Hepatocyte (in vitro differentiated cells): ENCODE results near the gene SLC1A2. TPM values are rescaled to one million over a fixed set of nuclear protein-coding genes. Genes with fewer than 3 reads are reported as not detected.

Experiments used
- DNase-seq: peaks from one replicate; pipeline ENCODE4 v3.0.0-alpha.2; 2016; ENCODE audit warnings: low spot score
- H2AFZ ChIP-seq: fragments of 200-600 bp; sonication (generic); 2 replicates; pipeline ENCODE4 v1.6.0; 2016; ENCODE audit warnings: antibody characterized with exemption, mild to moderate bottlenecking
- H3K27ac ChIP-seq: fragments of 200-600 bp; sonication (generic); 2 replicates; pipeline ENCODE4 v1.5.1; 2016; ENCODE audit warnings: mild to moderate bottlenecking
- H3K27me3 ChIP-seq: fragments of 200-600 bp; sonication (generic); 2 replicates; pipeline ENCODE4 v1.6.1; 2016
- H3K36me3 ChIP-seq: fragments of 200-600 bp; sonication (generic); replicated peaks from 2 replicates; pipeline ENCODE4 v1.5.1; 2016; ENCODE audit warnings: low read depth; ENCODE audit not compliant: insufficient read depth
- H3K4me1 ChIP-seq: fragments of 200-600 bp; sonication (generic); 2 replicates; pipeline ENCODE4 v1.5.1; 2016; ENCODE audit warnings: mild to moderate bottlenecking, moderate library complexity; ENCODE audit not compliant: insufficient read depth
- H3K4me2 ChIP-seq: fragments of 200-600 bp; sonication (generic); 2 replicates; pipeline ENCODE4 v1.6.0; 2016
- H3K4me3 ChIP-seq: fragments of 200-600 bp; sonication (generic); 2 replicates; pipeline ENCODE4 v1.5.1; 2016; ENCODE audit warnings: mild to moderate bottlenecking
- H3K79me2 ChIP-seq: fragments of 200-600 bp; sonication (generic); 2 replicates; pipeline ENCODE4 v1.6.0; 2017; ENCODE audit warnings: mild to moderate bottlenecking
- H3K9me2 ChIP-seq: fragments of 200-600 bp; sonication (generic); replicated peaks from 2 replicates; pipeline ENCODE4 v1.6.0; 2017; ENCODE audit warnings: mild to moderate bottlenecking; ENCODE audit not compliant: insufficient read depth
- H3K9me3 ChIP-seq: fragments of 200-600 bp; sonication (generic); 2 replicates; pipeline ENCODE4 v1.5.1; 2016; ENCODE audit warnings: low read depth, mild to moderate bottlenecking
- H4K20me1 ChIP-seq: fragments of 200-600 bp; sonication (generic); 2 replicates; pipeline ENCODE4 v1.6.0; 2016; ENCODE audit warnings: mild to moderate bottlenecking; ENCODE audit not compliant: insufficient read depth, poor library complexity, severe bottlenecking
- EZH2 ChIP-seq: fragments of 200-600 bp; sonication (generic); IDR thresholded peaks from 2 replicates; pipeline ENCODE4 v1.6.1; 2016; ENCODE audit warnings: antibody characterized with exemption, mild to moderate bottlenecking, borderline replicate concordance
- EZH2phosphoT487 ChIP-seq: fragments of 200-600 bp; sonication (generic); IDR thresholded peaks from one replicate; pipeline ENCODE4 v1.6.1; 2018; ENCODE audit warnings: antibody characterized with exemption, mild to moderate bottlenecking, low read depth, moderate library complexity; ENCODE audit not compliant: unreplicated experiment, severe bottlenecking
- WGBS: methylation state at CpG from one replicate; pipeline ENCODE4 v1.1.6; 2016; ENCODE audit warnings: low lambda C conversion rate; ENCODE audit errors: missing lambda C conversion rate; 5-methylcytosine and 5-hydroxymethylcytosine counted together
- polyA plus RNA-seq: library from polyadenylated mRNA; unstranded; fragments of >200 nt; fragmentation: Nextera tagmentation; extraction: Ambion mirVana; gene quantifications from 2 replicates; pipeline ENCODE4 v1.2.1, GENCODE V29; 2016
- total RNA-seq: library from RNA; depleted of rRNA; stranded (reverse); fragments of >200 nt; gene quantifications from 2 replicates; pipeline ENCODE4 v1.2.3, GENCODE V29; 2014
- TF ChIP-seq, protein P1 (sequence below): fragments of 200-600 bp; sonication (generic); IDR thresholded peaks from 2 replicates; pipeline ENCODE4 v1.5.1; 2016; ENCODE audit warnings: antibody characterized with exemption, mild to moderate bottlenecking; ENCODE audit not compliant: poor library complexity

The SLC1A2 gene
- total and polyA plus RNA-seq, 2 experiments from 2014 or later: 0.59 to 2.9 TPM

DNA sequence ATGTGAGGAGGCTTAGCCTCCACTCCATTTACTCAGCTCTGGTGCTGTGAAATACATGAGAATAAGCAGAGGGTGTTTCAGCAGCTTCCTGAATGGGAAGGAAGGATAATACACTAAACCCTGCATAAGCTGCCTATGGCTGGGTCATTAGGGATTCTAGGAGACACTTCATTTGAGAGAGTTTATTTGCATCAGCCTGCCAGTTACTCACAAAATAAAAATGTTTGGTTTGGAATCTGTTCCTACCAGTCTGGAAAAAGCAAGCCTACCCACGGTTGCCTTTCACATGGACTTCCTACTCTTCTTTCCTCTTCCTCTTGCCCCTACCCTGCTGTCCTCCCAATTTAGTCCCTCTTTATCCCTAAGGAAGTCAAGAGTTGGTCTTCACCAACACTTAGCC lies 20.5 kb downstream of the SLC1A2 start:
- Histone ChIP-seq H2AFZ (no peak overlapping the region), H3K27me3 (no peaks in the 10 kb centered on the region), H3K4me1 (peaks cover 10% of the 10 kb centered on the region), H3K4me2 (no peak overlapping the region), H4K20me1 (no peaks in the 10 kb centered on the region), H3K27ac (no peak overlapping the region), H3K79me2 (no peaks in the 10 kb centered on the region), H3K36me3 (no peaks in the 10 kb centered on the region), H3K9me2 (no peaks in the 10 kb centered on the region), H3K4me3 (no peak overlapping the region), H3K9me3 (no peaks in the 10 kb centered on the region)
- no peak for DNase-seq
- 100% methylated on average over 1 of the region's 1 CpG for WGBS
- TF ChIP-seq EZH2phosphoT487 (no peak), EZH2 (no peak)
- TF ChIP-seq, protein P1, sequence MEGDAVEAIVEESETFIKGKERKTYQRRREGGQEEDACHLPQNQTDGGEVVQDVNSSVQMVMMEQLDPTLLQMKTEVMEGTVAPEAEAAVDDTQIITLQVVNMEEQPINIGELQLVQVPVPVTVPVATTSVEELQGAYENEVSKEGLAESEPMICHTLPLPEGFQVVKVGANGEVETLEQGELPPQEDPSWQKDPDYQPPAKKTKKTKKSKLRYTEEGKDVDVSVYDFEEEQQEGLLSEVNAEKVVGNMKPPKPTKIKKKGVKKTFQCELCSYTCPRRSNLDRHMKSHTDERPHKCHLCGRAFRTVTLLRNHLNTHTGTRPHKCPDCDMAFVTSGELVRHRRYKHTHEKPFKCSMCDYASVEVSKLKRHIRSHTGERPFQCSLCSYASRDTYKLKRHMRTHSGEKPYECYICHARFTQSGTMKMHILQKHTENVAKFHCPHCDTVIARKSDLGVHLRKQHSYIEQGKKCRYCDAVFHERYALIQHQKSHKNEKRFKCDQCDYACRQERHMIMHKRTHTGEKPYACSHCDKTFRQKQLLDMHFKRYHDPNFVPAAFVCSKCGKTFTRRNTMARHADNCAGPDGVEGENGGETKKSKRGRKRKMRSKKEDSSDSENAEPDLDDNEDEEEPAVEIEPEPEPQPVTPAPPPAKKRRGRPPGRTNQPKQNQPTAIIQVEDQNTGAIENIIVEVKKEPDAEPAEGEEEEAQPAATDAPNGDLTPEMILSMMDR: no peak

DNA sequence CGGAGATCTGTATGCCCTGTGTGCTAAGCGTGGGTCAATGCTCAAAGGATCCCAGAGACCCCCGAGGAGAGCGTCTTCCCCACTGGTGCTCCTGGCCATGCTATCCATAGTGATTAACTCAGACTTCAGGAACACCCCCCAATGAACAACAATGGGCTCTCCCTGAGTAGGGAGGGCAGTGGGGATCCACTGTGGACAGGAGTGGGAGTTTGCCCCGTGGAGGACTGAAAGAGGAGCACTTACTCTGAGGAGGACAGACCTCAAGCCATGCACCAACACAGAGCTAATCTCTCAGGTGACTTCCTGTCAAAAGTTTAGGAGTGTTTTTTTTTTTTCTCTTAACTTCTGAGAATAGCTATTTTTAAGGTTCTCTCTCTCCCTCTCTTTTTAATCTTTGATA lies 24.4 kb downstream of the SLC1A2 start:
- Histone ChIP-seq H2AFZ (no peak overlapping the region), H3K4me3 (no peak overlapping the region), H3K27me3 (no peaks in the 10 kb centered on the region), H3K9me3 (no peaks in the 10 kb centered on the region), H3K4me2 (no peak overlapping the region), H3K4me1 (no peaks in the 10 kb centered on the region), H4K20me1 (no peaks in the 10 kb centered on the region), H3K9me2 (no peaks in the 10 kb centered on the region), H3K36me3 (no peaks in the 10 kb centered on the region), H3K27ac (no peak overlapping the region), H3K79me2 (no peaks in the 10 kb centered on the region)
- TF ChIP-seq, protein P1: no peak
- no peak for TF ChIP-seq EZH2
- no peak for TF ChIP-seq EZH2phosphoT487
- 98% methylated on average over 5 of the region's 5 CpGs for WGBS
- DNase-seq: no peak

DNA sequence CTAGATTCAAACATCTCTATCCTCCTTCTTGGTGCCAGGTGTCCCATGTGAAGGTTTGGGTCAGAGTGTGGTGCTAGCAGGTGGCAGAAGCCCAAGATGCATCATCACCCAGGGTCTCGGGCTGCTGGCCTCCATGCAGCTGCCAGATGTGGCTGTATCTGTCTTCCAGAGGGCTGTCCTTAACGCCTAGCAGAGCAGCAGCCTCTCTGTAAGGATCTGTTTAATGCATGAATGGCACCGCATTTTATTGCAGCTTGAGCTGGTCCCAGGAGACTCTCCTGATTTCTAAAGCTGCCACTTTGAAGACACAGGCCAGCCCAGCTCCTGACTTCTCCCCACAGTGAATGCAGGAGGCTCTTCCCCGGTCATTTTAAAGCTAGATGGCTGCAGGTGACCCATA lies 26.3 kb downstream of the SLC1A2 start:
- no peaks in the 10 kb centered on the region for H3K9me2 ChIP-seq
- no peaks in the 10 kb centered on the region for H3K9me3 ChIP-seq
- H2AFZ ChIP-seq: no peak overlapping the region
- H3K4me2 ChIP-seq: no peak overlapping the region
- 56% methylated on average over 4 of the region's 4 CpGs for WGBS
- H3K4me1 ChIP-seq: no peaks in the 10 kb centered on the region
- no peaks in the 10 kb centered on the region for H3K27me3 ChIP-seq
- no peaks in the 10 kb centered on the region for H3K36me3 ChIP-seq
- no peak for DNase-seq
- H3K79me2 ChIP-seq: no peaks in the 10 kb centered on the region
- H3K27ac ChIP-seq: no peak overlapping the region
- TF ChIP-seq, protein P1: no peak
- TF ChIP-seq EZH2 (no peak), EZH2phosphoT487 (no peak)
- no peaks in the 10 kb centered on the region for H4K20me1 ChIP-seq
- no peak overlapping the region for H3K4me3 ChIP-seq
